WTC11 (cell line): Measurements from ENCODE around the gene BCAR3. TPM values are rescaled to one million over a fixed set of nuclear protein-coding genes. Genes with fewer than 3 reads are reported as not detected.

Experiments used
- ATAC-seq: fragments of 200-7000 bp; cut with Tn5 transposase; 2 replicates; pipeline ENCODE4 v1.10.0; 2021; ENCODE audit warnings: mild to moderate bottlenecking, moderate library complexity
- CTCF ChIA-PET: fragments of 300-600 bp; sonication (Branson Sonifier 250); formaldehyde crosslinking; loops from one replicate; lab custom pipeline; 2021; ENCODE audit warnings: antibody characterized with exemption; lab: Charles Lee
- POLR2A ChIA-PET: fragments of 350-600 bp; sonication (Branson Sonifier 250); formaldehyde crosslinking; loops from one replicate; lab custom pipeline; 2021; ENCODE audit warnings: antibody characterized with exemption; lab: Charles Lee
- DNase-seq: peaks from one replicate; pipeline ENCODE4 v3.0.0; 2021; ENCODE audit warnings: low spot score
- H3K27ac Mint-ChIP-seq: 2 replicates; pipeline ENCODE4 v1.8.0; 2021; ENCODE audit warnings: mixed read lengths
- H3K27me3 Mint-ChIP-seq: 2 replicates; pipeline ENCODE4 v1.8.0; 2021; ENCODE audit warnings: low read depth, mild to moderate bottlenecking, moderate library complexity, mixed read lengths
- H3K36me3 Mint-ChIP-seq: 2 replicates; pipeline ENCODE4 v1.8.0; 2021; ENCODE audit warnings: mixed read lengths
- H3K4me1 Mint-ChIP-seq: 2 replicates; pipeline ENCODE4 v1.8.0; 2022; ENCODE audit warnings: mixed read lengths
- H3K4me3 Mint-ChIP-seq: 2 replicates; pipeline ENCODE4 v1.8.0; 2021; ENCODE audit warnings: mild to moderate bottlenecking, moderate library complexity, mixed read lengths
- H3K9me3 Mint-ChIP-seq: 2 replicates; pipeline ENCODE4 v1.8.0; 2021; ENCODE audit warnings: mixed read lengths
- CREB1 ChIP-seq: sonication (generic); formaldehyde crosslinking; IDR thresholded peaks from 2 replicates; pipeline ENCODE4 v1.8.0; 2023; ENCODE audit warnings: mild to moderate bottlenecking, missing genetic modification reagents
- CTCF ChIP-seq: fragments of 200-600 bp; IDR thresholded peaks from 2 replicates; pipeline ENCODE4 v1.8.0; 2022; ENCODE audit warnings: antibody characterized with exemption
- E2F4 ChIP-seq: sonication (generic); formaldehyde crosslinking; IDR thresholded peaks from 2 replicates; pipeline ENCODE4 v1.8.1; 2022; ENCODE audit warnings: low read depth, mild to moderate bottlenecking, moderate library complexity, missing genetic modification reagents, borderline replicate concordance
- EMX1 ChIP-seq: fragments of 250-450 bp; sonication (Bioruptor Pico); IDR thresholded peaks from 2 replicates; pipeline ENCODE4 v1.8.0; 2021; ENCODE audit warnings: mild to moderate bottlenecking
- ETV6 ChIP-seq: sonication (generic); formaldehyde crosslinking; IDR thresholded peaks from 2 replicates; pipeline ENCODE4 v1.8.1; 2022; ENCODE audit warnings: mild to moderate bottlenecking, missing genetic modification reagents
- FOXK1 ChIP-seq: sonication (generic); formaldehyde crosslinking; IDR thresholded peaks from 2 replicates; pipeline ENCODE4 v1.8.0; 2022; ENCODE audit warnings: mild to moderate bottlenecking, moderate library complexity, missing genetic modification reagents
- JUN ChIP-seq: sonication (generic); formaldehyde crosslinking; IDR thresholded peaks from 2 replicates; pipeline ENCODE4 v1.8.0; 2023; ENCODE audit warnings: mild to moderate bottlenecking, missing genetic modification reagents
- KAT7 ChIP-seq: sonication (generic); formaldehyde crosslinking; IDR thresholded peaks from 2 replicates; pipeline ENCODE4 v1.8.1; 2023; ENCODE audit warnings: missing genetic modification reagents, mild to moderate bottlenecking, borderline replicate concordance
- NFATC4 ChIP-seq: fragments of 250-450 bp; sonication (Bioruptor Pico); IDR thresholded peaks from 2 replicates; pipeline ENCODE4 v1.9.0; 2021; ENCODE audit warnings: mild to moderate bottlenecking
- NR2C2 ChIP-seq: sonication (generic); formaldehyde crosslinking; IDR thresholded peaks from 2 replicates; pipeline ENCODE4 v1.8.0; 2022; ENCODE audit warnings: mild to moderate bottlenecking, missing genetic modification reagents
- SMAD3 ChIP-seq: sonication (generic); formaldehyde crosslinking; IDR thresholded peaks from 2 replicates; pipeline ENCODE4 v1.8.0; 2022; ENCODE audit warnings: missing genetic modification reagents, mild to moderate bottlenecking, borderline replicate concordance
- TEAD4 ChIP-seq: sonication (generic); formaldehyde crosslinking; IDR thresholded peaks from 2 replicates; pipeline ENCODE4 v1.8.0; 2022; ENCODE audit warnings: mild to moderate bottlenecking, missing genetic modification reagents
- USF1 ChIP-seq: sonication (generic); formaldehyde crosslinking; IDR thresholded peaks from 2 replicates; pipeline ENCODE4 v1.8.0; 2022; ENCODE audit warnings: mild to moderate bottlenecking, missing genetic modification reagents
- ZNF138 ChIP-seq: sonication (generic); formaldehyde crosslinking; conservative IDR thresholded peaks from 2 replicates; pipeline ENCODE4 v1.8.1; 2022; ENCODE audit warnings: mild to moderate bottlenecking, moderate library complexity, missing genetic modification reagents
- ZNF232 ChIP-seq: sonication (generic); formaldehyde crosslinking; IDR thresholded peaks from 2 replicates; pipeline ENCODE4 v1.8.0; 2022; ENCODE audit warnings: mild to moderate bottlenecking, missing genetic modification reagents
- ZNF281 ChIP-seq: sonication (generic); formaldehyde crosslinking; IDR thresholded peaks from 2 replicates; pipeline ENCODE4 v1.8.0; 2023; ENCODE audit warnings: mild to moderate bottlenecking, missing genetic modification reagents
- ZNF396 ChIP-seq: fragments of 250-450 bp; sonication (Bioruptor Pico); IDR thresholded peaks from 2 replicates; pipeline ENCODE4 v1.8.0; 2021; ENCODE audit warnings: mild to moderate bottlenecking, moderate library complexity, borderline replicate concordance
- ZNF423 ChIP-seq: fragments of 250-450 bp; sonication (Bioruptor Pico); IDR thresholded peaks from 2 replicates; pipeline ENCODE4 v2.1.2; 2022; ENCODE audit warnings: mild to moderate bottlenecking, moderate library complexity
- ZNF425 ChIP-seq: fragments of 250-450 bp; sonication (Bioruptor Pico); conservative IDR thresholded peaks from 2 replicates; pipeline ENCODE4 v1.9.0; 2021; ENCODE audit warnings: mild to moderate bottlenecking
- ZNF532 ChIP-seq: fragments of 250-450 bp; sonication (Bioruptor Pico); IDR thresholded peaks from 2 replicates; pipeline ENCODE4 v1.9.0; 2021; ENCODE audit warnings: mild to moderate bottlenecking, borderline replicate concordance
- total RNA-seq: library from RNA; stranded (reverse); gene quantifications from 3 replicates; pipeline ENCODE4 v1.2.3, GENCODE V29; 2021

Gene BCAR3
- total RNA-seq, 1 experiment from 2014 or later, result 14.8 TPM

GRCh38 chr1:93686504-93687250 is 5.0 kb upstream of the BCAR3 start (continued):
- TF ChIP-seq SMAD3 (CRISPR knock-in tag) (no peak), JUN (no peak), CTCF (no peak), ETV6 (CRISPR knock-in tag) (no peak), EMX1 (no peak), TEAD4 (CRISPR knock-in tag) (no peak), ZNF281 (no peak), NR2C2 (CRISPR knock-in tag) (no peak), CREB1 (CRISPR knock-in tag) (no peak)
- TF ChIP-seq, all 79 proteins: peak for 0

GRCh38 chr1:93685918-93686317 is 4.3 kb upstream of the BCAR3 start:
- ATAC-seq, result no peak
- CTCF ChIA-PET, result interaction anchor here (0.6 to 1.2 kb wide), 3 partner anchors 83 to 159 kb away, joined by 3 to 5 read pairs (median 5); no protein-coding TSS in a partner anchor
- no peak for TF ChIP-seq ZNF532 (CRISPR knock-in tag)
- TF ChIP-seq E2F4 (CRISPR knock-in tag), result no peak
- TF ChIP-seq USF1 (CRISPR knock-in tag), result no peak
- no peak for TF ChIP-seq ZNF425
- no peak for TF ChIP-seq ZNF232
- TF ChIP-seq ZNF138 (CRISPR knock-in tag), result no peak
- TF ChIP-seq FOXK1 (CRISPR knock-in tag), result no peak
- no peak for TF ChIP-seq NFATC4 (CRISPR knock-in tag)
- TF ChIP-seq KAT7 (CRISPR knock-in tag), result no peak
- no peak for TF ChIP-seq ZNF396 (CRISPR knock-in tag)
- TF ChIP-seq ZNF423 (CRISPR knock-in tag), result no peak

More at GRCh38 chr1:93685918-93686317, 4.3 kb upstream of the BCAR3 start:
- Mint-ChIP-seq H3K4me1 (peaks cover 24% of the 10 kb centered on the region), H3K27me3 (peaks cover 23% of the 10 kb centered on the region), H3K27ac (no peak overlapping the region), H3K9me3 (no peaks in the 10 kb centered on the region), H3K36me3 (no peaks in the 10 kb centered on the region), H3K4me3 (no peak overlapping the region)
- POLR2A ChIA-PET, result no interaction called here
- DNase-seq, result no peak
